Daoy (cell line): ENCODE data around the gene SLC33A1. TPM values are rescaled to one million over a fixed set of nuclear protein-coding genes. Genes with fewer than 3 reads are reported as not detected.
A peak's percentile ranks its signal among the peaks of the same experiment; 100 is the strongest.
"Not testable (repeated sequence)": the region's sequence is repeated elsewhere in the genome, so short reads cannot be mapped to it uniquely, and the experiment has no call there.

Experiments used
- DNase-seq: peaks from one replicate; pipeline ENCODE4 v3.0.0-alpha.2; 2015; ENCODE audit warnings: low read depth
- total RNA-seq: library from RNA; depleted of rRNA; stranded (reverse); fragments of >200 nt; shearing (Covaris generic); gene quantifications from 2 replicates; pipeline ENCODE4 v1.2.3, GENCODE V29; 2014

The SLC33A1 gene
- total RNA-seq, 1 experiment from 2014 or later: 30.7 TPM

DNA sequence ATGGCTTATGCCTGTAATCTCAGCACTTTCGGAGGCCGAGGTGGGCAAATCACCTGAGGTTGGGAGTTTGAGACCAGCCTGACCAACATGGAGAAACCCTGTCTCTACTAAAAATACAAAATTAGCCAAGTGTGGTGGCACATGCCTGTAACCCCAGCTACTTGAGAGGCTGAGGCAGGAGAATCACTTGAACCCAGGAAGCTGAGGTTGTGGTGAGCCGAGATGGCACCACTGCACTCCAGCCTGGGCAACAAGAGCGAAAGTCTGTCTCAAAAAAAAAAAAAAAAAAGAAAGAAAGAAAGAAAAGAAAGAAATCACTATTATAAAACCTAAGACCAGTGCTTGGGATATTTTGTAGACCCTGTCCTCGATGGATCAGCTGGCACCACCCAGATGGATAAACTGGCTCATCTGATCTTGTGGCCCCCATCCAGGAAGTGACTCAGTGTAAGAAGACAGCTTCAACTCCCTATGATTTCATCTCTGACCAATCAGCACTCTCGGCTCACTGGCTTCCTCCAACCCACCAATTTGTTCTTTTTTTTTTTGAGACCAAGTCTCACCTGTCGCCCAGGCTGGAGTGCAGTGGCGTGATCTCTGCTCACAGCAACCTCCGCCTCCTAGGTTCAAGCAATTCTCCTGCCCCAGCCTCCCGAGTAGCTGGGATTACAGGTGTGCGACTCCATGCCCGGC, 8.2 kb upstream of the SLC33A1 start:
- peak; percentile 89 for DNase-seq

GRCh38 chr3:155861476-155862183, 7.4 kb upstream of the SLC33A1 start:
- DNase-seq: no peak

DNA sequence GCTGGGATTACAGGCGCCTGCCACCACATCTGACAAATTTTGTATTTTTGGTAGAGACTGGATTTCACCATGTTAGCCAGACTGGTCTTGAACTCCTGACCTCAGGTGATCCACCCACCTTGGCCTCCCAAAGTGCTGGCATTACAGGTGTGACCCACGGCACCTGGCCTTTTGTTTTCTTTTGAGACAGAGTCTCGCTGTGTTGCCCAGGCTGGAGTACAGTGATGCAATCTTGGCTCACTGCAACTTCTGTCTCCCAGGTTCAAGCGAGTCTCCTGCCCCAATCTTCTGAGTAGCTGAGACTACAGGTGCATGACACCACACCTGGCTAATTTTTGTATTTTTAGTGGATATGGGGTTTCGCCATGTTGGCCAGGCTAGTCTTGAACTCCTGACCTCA, 6.2 kb upstream of the SLC33A1 start:
- DNase-seq: not testable (repeated sequence)

DNA sequence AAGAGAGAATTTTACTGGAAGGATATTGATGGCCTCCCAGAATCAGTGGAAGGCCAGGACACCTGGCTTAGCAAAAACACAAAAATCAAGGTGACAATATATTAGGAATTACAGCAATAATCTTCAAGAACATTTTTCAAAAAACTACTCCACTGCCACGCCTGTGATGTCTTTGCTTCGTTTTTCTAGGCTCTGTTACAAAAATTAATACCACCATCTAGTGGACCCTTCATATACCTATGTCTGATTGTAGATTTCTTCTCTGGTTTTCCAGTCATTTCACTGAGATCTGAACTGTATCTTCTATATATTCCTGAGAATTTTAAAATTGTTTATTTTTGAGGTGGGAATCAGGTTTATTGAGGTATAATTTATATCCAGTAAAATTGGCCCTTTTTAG, 5.6 kb upstream of the SLC33A1 start:
- no peak for DNase-seq

GRCh38 chr3:155853214-155854140, 750 bp downstream of the SLC33A1 start:
- DNase-seq: no peak

GRCh38 chr3:155852341-155852740, 1.9 kb downstream of the SLC33A1 start:
- no peak for DNase-seq

GRCh38 chr3:155849404-155849803, 4.8 kb downstream of the SLC33A1 start:
- DNase-seq: not testable (repeated sequence)

DNA sequence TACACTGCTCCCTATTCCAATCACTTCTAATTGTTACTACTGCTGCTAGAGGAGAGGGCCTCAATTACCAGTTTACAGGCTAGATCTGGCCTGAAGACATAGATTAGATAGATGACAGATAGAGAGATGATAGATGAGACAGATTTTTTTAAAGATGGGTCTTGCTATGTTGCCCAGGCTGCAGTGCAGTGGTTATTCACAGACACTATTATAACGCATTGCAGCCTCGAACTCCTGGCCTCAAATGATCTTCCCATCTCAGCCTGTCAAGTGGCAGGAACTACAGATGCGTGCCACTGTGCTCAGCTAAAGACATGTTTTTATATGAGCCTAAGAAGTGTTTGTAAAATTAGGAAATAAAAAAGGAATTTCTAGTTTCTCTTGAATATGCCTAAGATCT, 6.2 kb downstream of the SLC33A1 start:
- DNase-seq: no peak

DNA sequence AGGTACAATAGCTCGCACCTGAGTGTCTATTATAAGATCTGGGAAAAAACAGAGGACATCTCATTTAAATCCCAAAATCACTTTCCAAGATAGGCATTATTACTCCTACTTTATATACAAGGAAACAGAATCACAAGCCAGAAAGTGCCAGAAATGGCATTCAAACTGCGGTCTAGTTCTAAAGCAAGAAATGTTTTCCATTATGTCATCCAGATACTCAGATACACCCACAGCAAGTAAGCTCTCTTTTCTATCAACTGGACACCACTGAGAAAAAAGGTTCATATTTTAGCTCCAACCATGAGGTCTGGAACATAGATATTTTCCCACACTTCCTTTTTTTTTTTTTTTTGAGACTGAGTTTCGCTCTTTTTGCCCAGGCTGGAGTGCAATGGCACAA, 8.1 kb downstream of the SLC33A1 start:
- DNase-seq: no peak

DNA sequence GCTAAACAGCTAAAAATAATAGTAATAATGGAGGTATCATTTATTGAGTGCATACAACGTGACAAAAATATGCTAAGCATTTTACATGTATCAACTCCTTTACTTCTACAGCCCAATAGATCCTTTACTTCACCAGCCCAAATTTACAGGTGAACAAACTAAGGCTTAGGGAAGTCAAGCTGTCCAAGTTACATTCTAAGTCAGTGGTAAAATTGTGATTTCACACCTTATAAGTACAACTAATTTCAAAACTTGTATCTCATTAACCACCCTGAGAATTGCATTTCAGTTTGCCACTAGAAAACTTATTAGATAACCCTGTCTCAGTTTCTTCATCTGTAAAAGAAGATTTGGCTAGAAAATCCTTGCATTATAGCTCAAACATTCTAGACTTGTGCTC, 10.7 kb downstream of the SLC33A1 start:
- DNase-seq: no peak

- no peak for DNase-seq
These were observed 18.7 kb downstream of the SLC33A1 start for GRCh38 chr3:155835341-155836071.

- DNase-seq: not testable (repeated sequence)
These were observed 25.6 kb downstream of the SLC33A1 start for GRCh38 chr3:155828490-155829098.

DNA sequence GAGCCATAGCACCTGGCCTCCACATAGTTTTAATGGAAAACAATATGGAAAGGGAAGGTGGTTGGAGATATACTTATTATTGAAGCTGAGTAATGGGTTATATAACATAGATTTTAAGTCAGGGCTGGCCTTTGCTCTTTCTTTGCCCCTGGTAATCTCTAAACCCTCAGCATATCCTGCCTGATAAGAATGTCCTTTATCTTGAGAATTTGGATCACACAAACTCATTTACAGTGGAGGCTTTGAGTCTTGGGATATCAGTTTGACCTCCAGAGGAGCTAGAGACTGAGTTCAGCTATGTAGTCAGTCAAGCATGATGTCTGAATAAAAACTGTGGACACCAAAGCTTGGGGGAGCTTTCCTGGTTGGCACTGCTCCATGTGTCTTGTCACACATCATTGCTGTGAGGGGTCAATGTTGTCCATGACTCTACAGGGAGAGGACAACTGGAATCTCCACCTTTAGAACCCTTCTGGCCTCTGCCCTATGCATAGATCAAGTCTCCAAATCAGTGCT, 39.1 kb downstream of the SLC33A1 start:
- DNase-seq: no peak

- not testable (repeated sequence) for DNase-seq
These were observed 41.0 kb downstream of the SLC33A1 start for GRCh38 chr3:155813224-155813623.

- no peak for DNase-seq
These were observed 45.0 kb downstream of the SLC33A1 start for GRCh38 chr3:155809181-155809580.

DNA sequence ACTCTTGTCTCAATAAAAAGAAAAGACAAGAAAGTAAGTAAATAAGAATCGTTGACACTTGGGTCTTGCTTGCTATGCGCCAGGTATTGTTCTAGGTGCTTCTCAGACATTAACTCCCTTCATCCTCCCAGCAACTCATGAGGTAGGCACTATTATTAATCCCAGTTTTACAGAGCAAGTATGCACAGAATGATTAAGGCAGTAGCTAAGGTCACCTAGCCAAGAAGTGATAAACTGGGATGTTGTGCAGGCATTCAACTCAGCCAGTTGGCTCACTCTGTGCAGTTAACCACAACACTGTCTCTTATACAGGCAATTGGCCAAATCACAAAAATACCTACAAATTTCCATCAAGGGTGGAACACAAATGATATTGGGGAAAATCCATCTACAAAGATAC, 46.4 kb downstream of the SLC33A1 start:
- no peak for DNase-seq

GRCh38 chr3:155805802-155806618, 48.2 kb downstream of the SLC33A1 start, which contains the start of gene C3orf33:
Gene C3orf33 (minus strand): TSS chr3:155806278. CDS start chr3:155806252, 26 bp downstream.
- DNase-seq: peak; percentile 79

GRCh38 chr3:155805204-155805801, 48.9 kb downstream of the SLC33A1 start:
- peak; percentile 58 for DNase-seq

- no peak for DNase-seq
These were observed 49.9 kb downstream of the SLC33A1 start for GRCh38 chr3:155804323-155804722.
